Activated naive CD4-positive, alpha-beta T cell treated with anti-CD3 and anti-CD28 coated beads, Interleukin-2, amount 50 U/mL, for 72 hours (primary cell): Measurements from ENCODE around the gene CASKIN2. TPM values are rescaled to one million over a fixed set of nuclear protein-coding genes. Genes with fewer than 3 reads are reported as not detected.
"Not testable (repeated sequence)": the region's sequence is repeated elsewhere in the genome, so short reads cannot be mapped to it uniquely, and the experiment has no call there.

Experiments used
- ATAC-seq, 2 donors: fragments of 150-1000 bp; cut with Tn5 transposase; 2 replicates each; pipeline ENCODE4 v1.10.0; 2021; ENCODE audit warnings: mild to moderate bottlenecking in 2 of 2, moderate library complexity in 2 of 2
- DNase-seq, 2 donors: peaks; one replicate each; pipeline ENCODE4 v3.0.0; 2021 to 2022; ENCODE audit warnings: low spot score in 2 of 2
- H3K27ac Mint-ChIP-seq, 2 donors: one replicate each; pipeline ENCODE4 v1.8.0; 2022; ENCODE audit warnings: mild to moderate bottlenecking in 2 of 2, mixed read lengths in 2 of 2
- H3K36me3 Mint-ChIP-seq, 2 donors: one replicate each; pipeline ENCODE4 v1.8.0; 2022; ENCODE audit warnings: mixed read lengths in 2 of 2
- H3K9me3 Mint-ChIP-seq, 2 donors: one replicate each; pipeline ENCODE4 v1.8.0; 2022; ENCODE audit warnings: mixed read lengths in 2 of 2
- total RNA-seq, 2 donors: library from RNA; stranded (reverse); gene quantifications; one replicate each; pipeline ENCODE4 v1.2.3, GENCODE V29; 2022

Gene CASKIN2
- total RNA-seq, 2 donors from 2014 or later, result 1.7 to 3.5 TPM

DNA sequence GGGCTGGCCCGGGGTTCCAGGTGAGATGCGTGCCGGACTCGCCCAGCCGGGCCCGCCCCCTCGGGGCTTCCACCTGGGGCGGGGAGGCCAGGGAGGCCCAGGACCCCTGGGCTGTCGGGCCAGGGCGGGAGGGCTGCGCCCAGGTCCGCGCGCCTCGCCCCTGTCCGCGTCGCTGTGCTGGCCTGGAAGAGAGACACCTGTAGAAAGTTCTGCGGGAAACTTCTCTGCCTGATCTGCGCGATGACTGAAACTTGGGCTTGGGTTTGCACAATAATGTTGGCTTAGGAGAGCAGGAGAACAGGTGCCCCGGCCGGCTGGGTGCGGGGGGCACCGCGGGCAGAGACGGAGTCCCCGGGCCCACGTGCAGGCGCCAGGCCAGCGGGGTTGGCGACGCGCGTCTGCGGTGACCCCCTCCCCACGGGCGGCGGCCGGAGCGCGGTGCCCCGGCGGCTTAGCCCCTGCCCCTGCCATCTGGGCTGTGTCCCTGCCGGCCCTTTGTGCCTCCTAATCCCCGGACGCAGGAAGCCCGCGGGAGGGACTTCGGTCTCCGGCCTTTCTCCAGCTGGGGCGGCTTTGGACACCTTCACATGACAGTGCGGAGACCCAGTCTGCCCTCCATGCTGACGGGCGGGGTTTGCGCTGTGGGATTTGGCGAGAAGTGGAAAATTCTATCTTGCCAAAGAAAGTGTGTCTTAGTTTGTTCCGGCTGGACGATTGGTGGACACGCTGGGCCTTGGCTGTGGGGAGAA is 10.6 kb upstream of the CASKIN2 start:
- ATAC-seq (peak in 1 of 2 donors; percentile 43), DNase-seq (no peak)
- H3K9me3 Mint-ChIP-seq, result no peaks in the 10 kb centered on the region
- H3K36me3 Mint-ChIP-seq, result no peaks in the 10 kb centered on the region
- no peak overlapping the region for H3K27ac Mint-ChIP-seq

DNA sequence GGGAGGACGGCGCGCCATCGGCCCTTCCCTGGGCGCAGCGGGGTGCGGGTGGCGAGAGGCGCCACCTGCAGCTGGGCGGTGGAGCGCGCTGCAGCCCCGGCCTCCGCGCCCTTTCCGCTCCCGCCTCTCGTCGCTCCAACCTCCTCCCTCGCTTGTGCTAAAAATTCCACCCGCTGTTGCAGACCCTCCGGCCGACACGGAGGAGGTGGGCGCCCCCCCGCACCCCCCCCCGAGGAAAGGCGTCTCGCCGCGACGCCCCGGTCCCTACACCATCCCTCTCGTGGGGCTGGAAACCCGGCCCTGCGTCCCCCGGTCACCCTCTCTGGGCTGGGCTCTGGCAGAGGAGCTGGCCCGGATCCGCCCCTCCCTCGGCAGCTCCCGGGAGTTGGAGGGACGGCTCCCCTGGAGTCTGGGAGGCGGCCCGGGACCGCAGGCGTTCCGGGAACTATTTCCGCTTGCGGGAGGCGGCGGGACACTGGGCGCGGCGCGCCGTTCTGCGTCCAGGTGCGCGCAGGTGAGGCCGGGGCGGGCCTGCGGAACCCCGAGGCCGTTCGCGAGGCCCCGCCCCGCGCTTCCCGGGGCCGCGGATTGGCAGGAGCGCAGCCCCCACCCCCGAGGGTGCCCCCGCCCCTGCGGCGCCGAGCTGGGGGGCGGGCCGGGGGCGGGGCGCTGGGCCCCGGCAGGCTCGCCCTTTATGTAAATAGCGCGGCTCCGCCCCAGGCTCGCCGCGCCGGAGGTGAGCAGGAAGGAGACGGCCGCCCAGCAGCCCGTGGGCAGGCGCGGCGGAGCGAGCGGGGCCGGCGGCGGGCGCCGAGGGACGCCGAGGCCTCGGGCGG is 9.9 kb upstream of the CASKIN2 start, which contains the start of gene LLGL2:
Gene LLGL2, plus strand, starts transcription at position 728 of the 836 bp plus-strand sequence. CDS start 17,730 bp downstream, outside the sequence.
- DNase-seq, result peak; percentile 85
- no peak within 1 kb of the TSS for H3K27ac Mint-ChIP-seq
- no peaks in the 10 kb centered on the region for H3K9me3 Mint-ChIP-seq
- peak; percentile 91 to 94 for ATAC-seq
- no peaks in the 10 kb centered on the region for H3K36me3 Mint-ChIP-seq

DNA sequence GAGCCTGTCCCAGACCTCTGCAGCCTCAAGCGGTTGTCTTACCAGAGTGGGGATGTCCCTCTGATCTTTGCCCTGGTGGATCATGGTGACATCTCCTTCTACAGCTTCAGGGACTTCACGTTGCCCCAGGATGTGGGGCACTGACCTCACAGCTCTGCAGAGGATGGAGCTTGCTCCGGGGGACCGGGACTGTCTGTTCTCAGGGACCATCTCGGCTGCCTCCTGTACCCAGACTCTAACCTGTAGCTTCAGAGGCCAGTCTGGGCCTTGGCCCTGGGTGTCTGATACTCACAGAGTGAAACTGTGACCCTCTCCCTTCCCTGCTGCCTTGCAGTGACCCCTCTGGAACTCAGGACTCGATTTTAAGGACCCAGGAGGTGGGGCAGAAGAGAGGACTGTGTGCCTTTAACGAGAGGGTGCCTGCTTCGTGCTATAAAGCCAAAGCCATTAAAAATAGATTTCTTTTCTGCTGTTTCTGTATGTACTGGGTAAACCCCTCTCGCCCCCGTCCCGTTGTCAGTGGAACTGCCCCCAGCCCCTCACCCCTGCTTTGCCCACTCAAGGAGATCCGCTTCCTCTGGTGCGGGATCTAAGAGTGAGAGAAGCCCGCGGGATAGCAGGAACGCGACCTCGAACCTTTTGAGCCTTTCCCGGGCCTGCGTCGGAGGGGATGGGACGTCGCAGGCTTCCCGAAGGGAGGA is 9.1 kb upstream of the CASKIN2 start:
- no peak overlapping the region for H3K27ac Mint-ChIP-seq
- DNase-seq, result no peak
- H3K9me3 Mint-ChIP-seq, result no peaks in the 10 kb centered on the region
- no peaks in the 10 kb centered on the region for H3K36me3 Mint-ChIP-seq
- ATAC-seq, result no peak

DNA sequence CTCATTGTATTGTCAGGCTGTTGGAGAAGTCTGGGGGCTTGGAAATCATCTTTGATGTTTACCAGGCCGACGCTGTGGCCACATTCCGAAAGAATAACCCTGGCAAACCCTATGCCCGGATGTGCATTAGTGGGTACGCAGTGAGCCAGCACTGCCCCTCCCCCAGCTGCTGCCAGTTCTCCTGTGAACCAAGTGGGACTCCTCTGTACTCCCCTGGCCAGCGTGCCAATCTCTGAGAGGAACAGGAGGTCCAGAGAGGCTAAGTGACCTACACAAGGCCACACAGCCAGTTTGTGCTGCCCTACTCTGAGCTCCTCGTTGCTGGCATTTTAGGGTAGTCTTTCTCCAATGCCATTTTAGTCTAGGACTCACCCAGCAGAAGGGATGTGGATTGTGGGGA is 8.3 kb upstream of the CASKIN2 start:
- Mint-ChIP-seq H3K27ac (no peak overlapping the region), H3K36me3 (peaks cover 3 to 5% of the 10 kb centered on the region in 2 donors), H3K9me3 (no peaks in the 10 kb centered on the region)
- DNase-seq (no peak), ATAC-seq (no peak)

DNA sequence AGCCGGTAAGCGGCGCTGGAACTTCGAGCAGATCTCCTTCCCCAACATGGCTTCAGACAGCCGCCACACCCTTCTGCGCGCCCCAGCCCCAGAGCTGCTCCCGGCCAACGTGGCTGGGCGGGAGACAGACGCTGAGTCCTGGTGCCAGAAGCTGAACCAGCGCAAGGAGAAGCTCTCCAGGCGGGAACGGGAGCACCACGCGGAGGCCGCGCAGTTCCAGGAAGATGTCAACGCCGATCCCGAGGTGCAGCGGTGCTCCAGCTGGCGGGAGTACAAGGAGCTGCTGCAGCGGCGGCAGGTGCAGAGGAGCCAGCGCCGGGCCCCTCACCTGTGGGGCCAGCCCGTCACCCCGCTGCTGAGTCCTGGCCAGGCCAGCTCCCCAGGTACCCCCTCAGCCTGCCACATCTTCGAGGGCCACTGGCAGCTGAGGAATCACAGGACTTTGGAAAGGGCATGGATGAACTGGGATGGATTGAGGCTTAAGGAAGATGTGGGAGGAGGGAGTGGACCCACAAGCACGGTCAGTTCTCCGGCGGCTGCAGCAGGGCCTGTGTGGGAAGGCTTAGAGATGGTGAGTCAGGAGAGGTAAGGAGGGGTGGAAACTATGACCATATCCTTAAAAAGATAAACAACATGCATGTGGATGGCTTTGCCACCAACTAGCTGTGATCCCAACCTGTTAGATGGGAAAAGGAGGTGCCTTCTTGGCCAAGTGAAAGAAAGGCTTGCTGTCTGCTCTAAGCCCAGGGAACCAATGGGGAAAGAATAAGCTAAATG is 6.8 kb upstream of the CASKIN2 start:
- DNase-seq, result no peak
- no peaks in the 10 kb centered on the region for H3K9me3 Mint-ChIP-seq
- peak overlapping the region in 1 of 2 donors; percentile 39 for H3K27ac Mint-ChIP-seq

DNA sequence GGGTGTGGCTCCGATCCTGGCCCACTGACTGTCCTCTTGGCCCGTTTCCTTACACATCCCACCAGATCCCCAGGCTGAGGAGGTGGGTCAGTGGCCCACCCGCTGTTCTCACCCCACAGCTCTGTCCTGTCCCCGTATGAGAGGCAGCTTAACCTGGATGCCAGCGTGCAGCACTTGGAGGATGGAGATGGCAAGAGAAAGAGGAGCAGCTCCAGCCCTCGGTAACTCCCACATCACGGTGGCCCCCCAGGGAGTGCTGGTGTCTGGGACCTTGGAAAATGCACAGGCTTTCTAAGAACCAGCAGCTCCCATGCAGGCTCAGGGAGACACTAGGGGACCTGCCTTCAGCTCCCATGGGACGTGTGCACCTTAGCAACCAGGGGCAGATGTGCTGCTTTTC is 6.0 kb upstream of the CASKIN2 start:
- Mint-ChIP-seq H3K9me3 (no peaks in the 10 kb centered on the region), H3K36me3 (peaks cover 15 to 17% of the 10 kb centered on the region in 2 donors), H3K27ac (no peak overlapping the region)
- no peak for ATAC-seq
- DNase-seq, result no peak

More for the DNA sequence above, 6.8 kb upstream of the CASKIN2 start:
- H3K36me3 Mint-ChIP-seq, result peaks cover 15 to 17% of the 10 kb centered on the region in 2 donors
- no peak for ATAC-seq

DNA sequence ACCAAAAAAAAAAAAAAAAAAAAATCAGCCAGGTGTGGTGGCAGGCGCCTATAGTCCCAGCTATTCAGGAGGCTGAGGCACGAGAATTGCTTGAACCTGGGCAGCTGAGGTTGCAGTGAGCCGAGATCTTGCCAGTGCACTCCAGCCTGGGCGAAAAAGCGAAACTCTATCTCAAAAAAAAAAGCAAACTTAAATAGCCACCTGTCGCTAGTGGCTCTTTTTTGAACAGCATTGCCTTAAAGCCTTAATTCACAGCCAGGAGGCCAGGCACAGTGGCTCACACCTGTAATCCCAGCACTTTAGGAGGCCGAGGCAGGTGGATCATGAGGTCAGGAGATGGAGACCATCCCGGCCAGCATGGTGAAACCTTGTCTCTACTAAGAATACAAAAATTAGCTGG is 5.1 kb upstream of the CASKIN2 start:
- not testable (repeated sequence) for H3K27ac Mint-ChIP-seq, ATAC-seq, DNase-seq, H3K9me3 Mint-ChIP-seq
- peaks cover 15 to 17% of the 10 kb centered on the region in 2 donors for H3K36me3 Mint-ChIP-seq

DNA sequence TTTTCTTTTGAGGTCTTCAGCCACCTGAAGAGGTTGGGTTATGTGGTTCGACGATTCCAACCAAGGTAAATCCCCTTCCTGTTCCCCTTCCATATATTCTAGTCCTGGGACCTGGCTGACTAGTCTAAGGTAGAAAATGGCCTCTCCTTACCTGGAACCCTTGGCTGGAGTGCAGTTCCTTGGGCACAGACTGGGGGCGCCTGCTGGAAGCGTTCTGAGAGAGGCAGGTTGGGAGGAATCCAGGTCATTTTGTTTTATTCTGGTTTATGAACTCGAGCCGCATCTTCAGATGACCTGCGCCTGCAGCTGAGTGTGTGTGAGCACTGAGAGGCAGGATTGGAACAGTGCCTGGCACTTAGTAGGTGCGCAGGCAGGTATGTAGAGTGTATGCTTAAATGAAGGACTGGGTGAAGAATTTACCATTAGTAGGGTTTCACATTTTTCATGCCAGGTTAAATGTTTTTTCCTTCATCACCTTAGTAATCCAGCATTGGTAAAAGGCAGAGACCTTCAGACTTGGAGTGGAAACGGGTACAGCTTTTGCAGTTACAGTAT is 3.7 kb upstream of the CASKIN2 start:
- peaks cover 15 to 17% of the 10 kb centered on the region in 2 donors for H3K36me3 Mint-ChIP-seq
- H3K9me3 Mint-ChIP-seq, result no peaks in the 10 kb centered on the region
- no peak for DNase-seq
- ATAC-seq, result no peak
- no peak overlapping the region for H3K27ac Mint-ChIP-seq

DNA sequence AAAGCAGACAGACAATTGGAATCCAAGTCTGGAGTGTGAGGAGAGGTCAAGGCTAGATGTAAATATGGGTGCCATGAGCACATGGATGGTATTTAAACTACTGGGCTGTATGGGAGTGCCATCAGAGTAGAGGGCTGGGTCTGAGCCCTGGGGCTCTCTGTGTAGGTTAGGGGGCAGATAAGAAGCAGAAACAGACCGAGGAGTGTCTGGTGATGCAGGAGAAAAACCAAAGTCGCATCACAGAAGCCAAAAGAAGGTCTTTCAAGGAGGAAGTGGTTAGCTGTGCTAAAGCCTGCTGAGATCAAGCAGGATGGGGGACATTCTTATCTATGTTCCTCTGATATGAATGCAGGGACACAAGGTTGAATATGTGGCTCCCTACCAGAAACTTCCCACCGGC is 2.9 kb upstream of the CASKIN2 start:
- Mint-ChIP-seq H3K36me3 (peaks cover 15 to 17% of the 10 kb centered on the region in 2 donors), H3K9me3 (no peaks in the 10 kb centered on the region)
- no peak for ATAC-seq

DNA sequence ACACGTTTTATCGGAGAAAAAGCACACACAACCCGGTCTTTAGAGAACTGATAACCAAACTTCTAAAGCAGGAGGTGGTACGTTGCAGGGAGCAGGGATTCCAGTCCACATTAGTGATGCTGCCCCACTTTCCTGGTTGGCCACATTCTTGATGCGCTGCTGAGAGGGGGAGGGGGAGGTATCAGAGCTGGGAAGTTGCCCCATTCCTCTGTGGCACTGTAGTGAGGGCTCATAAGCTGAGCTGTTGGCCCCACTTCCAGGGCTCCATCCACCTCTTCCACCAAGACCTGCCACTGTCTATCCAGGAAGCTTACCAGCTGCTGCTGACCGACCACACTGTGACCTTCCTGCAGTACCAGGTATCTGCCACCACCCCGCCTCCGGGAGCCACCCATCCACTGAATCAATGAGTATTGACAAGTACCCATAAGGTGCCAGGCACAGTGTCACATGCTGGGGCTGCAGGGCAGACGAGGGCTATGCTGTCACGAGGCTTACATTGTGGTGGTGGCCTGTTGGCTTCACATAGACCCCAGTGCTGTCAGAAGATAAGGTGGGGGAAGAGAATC is 2.0 kb upstream of the CASKIN2 start:
- Mint-ChIP-seq H3K36me3 (peaks cover 15 to 17% of the 10 kb centered on the region in 2 donors), H3K27ac (no peak overlapping the region), H3K9me3 (no peaks in the 10 kb centered on the region)
- no peak for ATAC-seq
- peak in 1 of 2 donors; percentile 36 for DNase-seq

More for the DNA sequence above, 2.9 kb upstream of the CASKIN2 start:
- H3K27ac Mint-ChIP-seq, result no peak overlapping the region
- DNase-seq, result no peak

DNA sequence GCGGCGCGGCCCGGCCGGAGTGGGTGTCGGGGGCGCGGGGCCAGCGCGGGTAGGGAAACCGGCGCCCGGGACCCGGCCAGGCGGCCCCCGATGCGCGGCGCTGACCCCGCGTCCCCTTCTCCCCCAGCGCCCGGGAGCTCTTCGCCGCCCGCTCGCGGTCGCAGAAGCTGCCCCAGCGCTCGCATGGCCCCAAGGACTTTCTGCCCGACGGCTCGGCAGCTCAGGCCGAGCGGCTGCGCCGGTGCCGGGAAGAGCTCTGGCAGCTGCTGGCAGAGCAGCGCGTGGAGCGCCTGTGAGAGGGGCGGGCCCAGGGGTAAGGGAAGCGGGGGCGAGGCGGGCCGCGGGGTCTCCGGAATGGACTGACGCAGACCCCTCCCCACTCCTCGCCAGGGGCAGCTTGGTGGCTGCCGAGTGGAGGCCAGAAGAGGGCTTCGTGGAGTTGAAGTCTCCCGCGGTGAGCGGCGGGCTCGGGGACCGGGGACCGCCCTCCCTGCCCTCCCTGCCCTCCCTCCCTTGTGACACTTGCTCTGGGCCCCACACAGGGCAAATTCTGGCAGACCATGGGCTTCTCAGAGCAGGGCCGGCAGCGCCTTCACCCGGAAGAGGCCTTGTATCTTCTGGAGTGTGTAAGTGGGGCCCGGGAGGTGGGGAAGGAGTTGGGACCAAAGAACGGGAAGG is 1.4 kb upstream of the CASKIN2 start:
- Mint-ChIP-seq H3K9me3 (no peaks in the 10 kb centered on the region), H3K36me3 (peaks cover 15 to 17% of the 10 kb centered on the region in 2 donors), H3K27ac (no peak overlapping the region)
- peak in 1 of 2 donors; percentile 47 for DNase-seq
- ATAC-seq, result peak; percentile 17 to 18

DNA sequence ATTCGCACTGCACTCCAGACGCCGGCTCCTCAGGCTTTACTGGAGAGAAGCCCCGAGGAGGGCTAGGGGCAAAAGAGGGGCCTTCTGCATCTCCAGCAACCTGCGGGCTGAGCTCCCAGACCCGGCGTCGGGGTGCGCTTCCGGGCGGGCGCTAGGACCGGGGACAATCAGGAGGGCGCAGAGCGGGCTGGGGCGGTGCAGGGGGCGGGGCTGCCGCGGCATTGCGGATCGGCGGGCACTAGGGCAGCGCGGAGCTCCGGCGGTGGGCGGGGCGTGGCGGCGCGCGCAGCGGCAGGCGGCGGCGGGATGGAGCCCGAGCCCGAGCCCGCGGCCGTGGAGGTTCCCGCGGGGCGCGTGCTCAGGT is 900 bp upstream of the CASKIN2 start, which contains the start of gene TSEN54:
Gene TSEN54, plus strand, starts transcription at position 274 of the 364 bp plus-strand sequence. Its CDS starts 33 bp downstream, at position 307.
- DNase-seq, result peak; percentile 90 to 98
- Mint-ChIP-seq H3K9me3 (no peaks in the 10 kb centered on the region), H3K36me3 (peaks cover 15 to 17% of the 10 kb centered on the region in 2 donors), H3K27ac (no peak within 1 kb of the TSS)
- peak; percentile 91 to 92 for ATAC-seq

DNA sequence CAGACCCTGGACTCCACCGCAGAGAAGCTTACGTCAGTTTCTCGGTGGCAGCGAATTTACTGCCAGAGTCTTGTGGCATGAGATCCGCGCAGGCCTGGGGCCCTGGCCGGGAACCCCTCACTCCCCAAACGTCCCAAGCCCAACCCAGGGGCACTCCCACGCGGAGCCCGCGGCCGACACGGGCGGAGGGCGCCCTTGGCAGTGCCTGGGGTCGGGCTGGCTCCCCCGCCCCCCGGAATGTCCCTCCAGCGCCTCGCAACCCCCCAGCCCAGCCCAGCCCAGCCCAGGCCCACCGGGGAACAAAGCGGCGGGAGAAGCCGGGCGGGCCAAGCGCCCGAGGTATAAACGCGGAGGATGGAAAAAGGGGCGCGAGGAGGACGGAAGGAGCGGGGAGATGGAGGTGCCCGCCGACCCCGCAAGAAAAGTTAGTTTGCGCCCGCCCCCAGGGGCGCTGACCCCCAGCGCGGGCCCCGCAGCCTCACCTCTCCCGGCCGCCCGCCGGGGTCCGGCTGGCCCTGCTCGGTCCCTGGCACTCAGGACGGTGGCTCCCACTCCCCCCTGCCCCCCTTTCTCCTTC is 330 bp downstream of the CASKIN2 start:
- Mint-ChIP-seq H3K9me3 (no peaks in the 10 kb centered on the region), H3K36me3 (peaks cover 15 to 17% of the 10 kb centered on the region in 2 donors), H3K27ac (no peak overlapping the region)
- ATAC-seq (no peak), DNase-seq (no peak)

DNA sequence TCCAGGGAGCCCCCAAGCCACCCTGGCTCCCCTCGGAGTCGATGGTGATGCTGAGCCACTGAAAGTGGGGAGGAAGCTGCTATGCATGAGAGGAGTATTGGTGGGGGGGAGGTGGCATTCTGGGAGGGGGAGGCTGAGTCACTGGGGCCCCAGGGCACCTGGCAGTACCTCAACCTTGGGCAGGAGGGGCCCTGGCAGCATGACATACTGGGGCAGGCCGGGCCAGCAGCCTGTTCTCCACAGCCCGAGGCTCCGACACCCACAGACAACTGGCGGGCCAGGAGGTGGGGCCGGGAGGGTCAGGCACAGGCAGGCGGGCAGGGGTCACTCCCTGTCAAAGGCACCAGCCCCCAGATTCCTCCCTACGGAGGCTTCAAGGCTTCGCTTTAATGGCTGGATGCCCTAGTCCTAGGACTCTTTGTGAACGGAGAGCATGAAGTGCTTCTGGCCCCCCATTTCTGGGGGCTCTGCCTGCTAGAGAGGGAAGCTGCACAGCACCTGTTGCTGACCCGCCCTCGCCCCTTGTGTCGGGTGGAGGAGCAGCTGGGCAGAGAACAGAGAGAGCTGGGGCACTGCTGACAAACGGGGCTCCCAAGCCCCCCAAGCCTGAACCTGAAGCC is 928 bp downstream of the CASKIN2 start:
- Mint-ChIP-seq H3K9me3 (no peaks in the 10 kb centered on the region), H3K27ac (no peak overlapping the region), H3K36me3 (peaks cover 15 to 17% of the 10 kb centered on the region in 2 donors)
- ATAC-seq (no peak), DNase-seq (no peak)
